HG02884 (cell line): Measurements from ENCODE around the gene NEU4.
"Not testable (repeated sequence)": the region's sequence is repeated elsewhere in the genome, so short reads cannot be mapped to it uniquely, and the experiment has no call there.

ENCODE experiments used
- ATAC-seq: cut with Tn5 transposase; IDR thresholded peaks from one replicate; pipeline ENCODE4 v1.9.1; 2021; ENCODE audit warnings: mild to moderate bottlenecking, moderate library complexity; ENCODE audit not compliant: unreplicated experiment

NEU4 gene

DNA sequence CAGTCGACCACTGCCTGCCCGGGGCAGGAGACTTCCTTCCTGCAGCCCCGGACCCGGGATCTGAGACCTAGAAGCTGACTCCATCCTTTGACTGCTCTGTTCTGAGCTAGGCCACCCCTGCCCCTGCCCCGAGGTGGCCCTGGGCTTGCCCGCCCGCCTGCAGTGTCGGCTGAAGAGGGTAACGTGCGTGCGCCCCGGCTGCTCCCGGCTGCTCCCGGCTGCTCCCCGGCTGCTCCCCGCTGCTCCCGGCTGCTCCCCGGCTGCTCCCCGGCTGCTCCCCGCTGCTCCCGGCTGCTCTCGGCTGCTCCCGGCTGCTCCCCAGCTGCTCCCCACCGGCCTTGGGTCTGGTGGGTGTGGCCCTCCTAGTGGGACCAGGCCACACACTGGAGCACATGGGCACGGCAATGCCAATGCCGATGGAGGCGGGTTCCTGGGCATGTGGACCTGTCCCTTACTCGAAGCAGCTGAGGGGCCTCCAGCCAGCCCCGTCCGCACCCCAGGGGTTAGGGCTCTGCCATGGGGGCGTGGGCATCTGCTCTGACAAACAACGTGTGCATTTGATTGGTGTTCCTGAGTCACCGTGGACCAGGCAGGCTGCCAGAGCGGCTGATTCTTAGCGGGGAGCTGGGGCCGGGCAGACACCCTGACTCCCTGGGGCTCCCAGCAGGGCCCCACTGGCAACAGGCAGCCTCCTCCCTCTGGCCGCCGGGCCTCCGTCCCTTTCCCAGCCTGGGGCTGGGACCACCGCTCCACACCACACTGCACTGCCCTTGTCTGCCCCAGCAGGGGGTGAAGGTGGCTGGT lies 34.4 kb upstream of the NEU4 start:
- ATAC-seq: no peak

DNA sequence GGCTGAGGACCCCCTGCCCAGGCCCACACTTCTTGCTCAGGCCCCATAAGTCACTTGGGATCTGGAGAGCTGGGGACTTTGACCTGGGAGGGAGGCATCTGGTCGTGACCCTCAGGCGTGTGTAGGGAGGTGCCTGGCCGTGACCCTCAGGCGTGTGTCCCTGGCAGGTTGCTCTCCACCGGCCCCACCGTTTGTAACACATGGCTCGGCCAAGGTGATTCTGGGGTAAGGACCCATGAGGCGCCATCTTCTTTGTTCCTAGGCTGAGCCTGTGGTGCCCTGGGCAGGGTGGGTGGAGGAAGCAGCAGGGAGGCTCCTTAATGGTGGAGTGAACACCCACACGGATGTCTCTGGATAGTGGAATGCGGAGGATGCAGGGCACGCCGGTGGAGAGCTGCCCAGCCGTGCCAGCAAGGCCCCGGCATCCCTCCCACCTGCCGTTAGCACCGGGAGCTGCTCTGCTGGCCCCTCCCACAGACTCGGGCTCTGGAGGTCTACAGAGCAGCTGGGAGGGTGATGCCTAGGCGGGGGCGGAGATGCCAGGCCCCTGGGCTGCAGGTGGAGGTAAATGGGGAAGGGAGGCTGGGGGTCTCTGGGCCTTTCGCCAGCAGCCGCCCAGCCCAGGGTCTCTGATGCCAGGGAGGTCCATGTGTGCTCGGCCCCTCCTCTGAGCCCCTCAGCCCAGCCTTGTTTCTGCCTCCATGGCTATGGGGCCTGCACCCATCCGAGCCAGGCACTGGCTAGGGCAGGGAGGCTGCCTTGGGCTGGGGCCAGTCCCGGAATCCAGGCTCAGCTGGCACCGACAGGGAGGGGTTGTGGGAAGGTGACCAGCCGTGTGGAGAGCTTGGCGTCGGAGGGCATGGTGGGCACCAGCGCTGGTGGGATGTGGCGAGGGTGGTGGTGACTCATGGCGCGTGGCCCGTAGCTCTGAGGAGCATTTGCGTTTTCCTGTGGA lies 33.5 kb upstream of the NEU4 start:
- ATAC-seq: no peak

DNA sequence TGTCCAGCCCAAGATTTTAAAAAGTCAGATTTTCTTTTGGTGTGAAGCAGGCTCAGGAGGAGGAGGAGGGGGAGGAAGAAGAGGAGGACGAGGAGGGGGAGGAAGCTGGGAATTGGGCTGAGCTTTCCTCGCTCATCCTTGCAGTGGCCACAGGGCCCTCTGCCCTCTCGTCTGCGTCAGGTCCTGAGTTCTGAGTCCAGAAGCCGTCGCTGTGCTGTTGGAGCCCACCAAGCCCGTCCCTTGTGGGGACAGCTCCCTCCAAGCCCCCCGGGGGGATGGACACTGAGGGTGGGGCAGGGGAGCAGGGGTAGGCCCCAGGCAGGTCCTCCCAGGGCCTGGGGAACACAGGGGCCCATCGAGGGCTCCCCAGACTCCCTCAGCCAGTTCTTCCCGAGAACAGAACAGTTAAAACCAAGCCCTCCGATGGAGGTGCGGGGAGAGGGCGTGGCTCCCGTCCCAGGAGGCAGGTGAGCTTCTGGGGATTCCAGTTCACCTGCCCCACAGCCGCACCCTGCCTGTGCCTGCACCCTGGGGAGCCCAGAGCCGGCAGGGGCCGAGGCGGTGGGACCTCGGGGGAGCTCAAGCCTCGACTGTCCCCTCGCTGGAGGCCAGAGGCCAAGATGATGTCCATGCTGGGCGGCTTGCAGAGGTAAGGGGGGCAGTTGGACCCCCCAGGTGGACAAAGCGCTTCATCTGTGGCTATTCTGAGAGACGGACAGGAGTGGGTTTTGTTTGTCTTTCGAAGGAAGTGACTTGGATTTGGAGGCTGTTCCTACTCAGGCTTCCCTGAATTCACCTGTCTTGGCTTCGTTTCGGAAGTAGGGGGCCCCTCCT lies 32.4 kb upstream of the NEU4 start, which contains the start of gene GAL3ST2:
TSS of gene GAL3ST2 (plus strand) at position 487 of the 834 bp plus-strand sequence. CDS start at position 621, 134 bp downstream.
- ATAC-seq: no peak

DNA sequence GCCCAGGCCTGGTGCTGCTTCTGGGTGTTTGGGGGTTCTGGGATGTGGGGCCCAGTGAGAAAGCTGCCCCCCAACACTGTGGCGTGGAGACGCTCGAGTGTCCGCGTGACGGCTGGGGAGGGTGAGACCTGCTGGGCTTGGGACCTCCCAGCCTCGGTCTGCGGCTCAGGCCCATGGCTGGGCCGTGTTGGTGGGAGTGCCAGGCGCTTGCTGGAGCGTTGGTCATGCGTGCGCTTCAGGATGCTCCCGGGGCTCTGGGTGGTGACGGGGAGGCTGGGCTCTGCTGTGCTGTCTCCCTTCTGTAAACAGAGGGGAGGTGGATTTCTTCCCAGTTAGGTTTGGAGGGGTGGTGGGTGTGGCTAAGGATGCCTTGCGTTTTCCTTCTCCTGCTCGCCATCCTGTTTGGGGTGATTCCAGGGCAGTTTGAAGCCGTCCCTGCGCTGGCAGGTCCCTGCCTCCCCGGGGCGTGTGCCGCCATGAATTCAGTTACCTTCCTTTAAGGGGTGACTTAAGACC lies 31.8 kb upstream of the NEU4 start:
- ATAC-seq: no peak

DNA sequence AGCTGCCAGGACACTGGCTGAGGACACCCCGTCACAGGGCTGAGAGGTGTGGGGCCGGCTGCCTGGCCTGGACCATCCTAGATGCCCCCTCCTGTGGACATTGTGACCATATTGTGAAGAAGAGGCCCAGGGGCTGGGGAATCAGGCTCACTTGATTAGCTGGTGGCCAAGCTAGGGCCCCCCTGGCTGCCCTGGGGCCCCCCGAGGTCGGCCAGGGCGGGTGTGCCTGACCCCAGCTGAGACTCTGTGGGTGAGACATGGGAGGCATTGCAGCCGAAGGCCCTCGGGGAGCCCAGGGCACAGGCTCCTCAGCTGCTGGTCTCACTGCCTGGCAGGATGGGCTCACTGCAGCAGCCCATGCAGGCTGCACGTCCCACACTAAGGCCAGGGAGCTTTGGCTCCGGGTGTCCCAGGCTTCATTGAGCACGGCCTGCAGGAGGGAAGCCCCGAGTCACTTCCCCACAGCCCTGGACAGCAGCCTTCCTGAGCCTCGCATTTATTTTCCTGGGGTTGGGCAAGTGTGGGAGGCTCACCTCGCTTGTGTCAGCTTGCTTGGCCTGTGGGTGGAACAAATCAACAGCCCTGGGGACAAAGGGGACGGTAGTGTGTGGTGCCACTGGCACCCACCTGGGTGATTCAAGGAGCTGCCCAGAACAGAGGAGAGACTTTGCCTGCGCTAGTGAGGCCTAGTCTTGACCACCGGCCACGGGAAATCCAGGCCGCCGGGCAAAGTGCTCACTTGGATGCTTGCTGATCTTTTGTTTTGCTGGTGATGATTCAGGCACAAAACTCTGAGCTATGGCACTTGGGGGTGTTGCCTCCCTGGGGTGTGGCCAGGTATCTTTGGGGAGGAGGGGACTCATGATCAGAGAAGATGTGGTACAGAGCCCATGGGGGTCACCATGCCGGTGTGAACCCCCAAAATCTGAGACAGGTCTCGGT lies 31.0 kb upstream of the NEU4 start:
- ATAC-seq: no peak

- no peak for ATAC-seq
These were observed 27.9 kb upstream of the NEU4 start for GRCh38 chr2:241780939-241781569.

GRCh38 chr2:241782053-241782452 lies 26.9 kb upstream of the NEU4 start:
- not testable (repeated sequence) for ATAC-seq

- no peak for ATAC-seq
These were observed 20.9 kb upstream of the NEU4 start for GRCh38 chr2:241788135-241788534.

DNA sequence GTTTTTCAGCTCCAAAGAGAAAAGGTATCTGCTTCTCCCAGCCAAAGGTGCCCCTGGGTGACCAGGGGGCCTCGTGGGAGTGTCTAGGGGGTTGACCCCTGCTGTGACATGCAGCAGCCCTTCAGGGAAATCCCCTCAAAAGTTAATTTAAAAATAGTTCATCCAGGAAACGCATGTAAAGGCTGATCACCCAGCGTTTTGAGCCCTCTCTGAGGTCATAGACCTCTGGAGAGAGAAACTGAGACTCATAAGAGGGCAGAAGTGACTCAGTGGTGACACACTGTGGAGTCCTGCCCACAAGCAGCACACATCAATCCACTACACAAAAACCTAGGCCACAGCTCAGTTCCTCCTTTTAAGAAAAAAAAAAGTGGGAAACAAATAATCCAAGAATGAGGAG lies 20.4 kb upstream of the NEU4 start:
- ATAC-seq: no peak

DNA sequence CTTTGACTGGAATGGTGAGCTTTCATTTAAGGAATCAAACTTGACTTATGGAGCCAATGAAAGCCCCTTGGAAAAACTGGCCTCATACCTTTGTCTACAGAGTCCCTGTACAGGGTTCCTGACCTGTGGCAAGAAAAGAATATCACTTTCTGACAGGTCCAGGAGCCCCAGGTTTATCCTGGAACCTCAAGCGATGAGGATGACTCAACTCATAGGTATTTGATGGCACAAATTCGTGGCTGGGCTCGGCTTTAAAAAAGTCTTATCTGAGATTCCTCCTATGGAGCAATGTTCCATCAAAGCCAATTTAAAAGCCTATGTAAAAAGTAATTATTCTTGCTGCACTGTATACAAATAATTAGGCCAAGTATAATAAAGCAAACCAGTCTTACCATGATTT lies 17.6 kb upstream of the NEU4 start:
- ATAC-seq: not testable (repeated sequence)

- ATAC-seq: no peak
These were observed 15.6 kb upstream of the NEU4 start for GRCh38 chr2:241793385-241793784.

- ATAC-seq: no peak
These were observed 14.7 kb upstream of the NEU4 start for GRCh38 chr2:241794250-241794823.

DNA sequence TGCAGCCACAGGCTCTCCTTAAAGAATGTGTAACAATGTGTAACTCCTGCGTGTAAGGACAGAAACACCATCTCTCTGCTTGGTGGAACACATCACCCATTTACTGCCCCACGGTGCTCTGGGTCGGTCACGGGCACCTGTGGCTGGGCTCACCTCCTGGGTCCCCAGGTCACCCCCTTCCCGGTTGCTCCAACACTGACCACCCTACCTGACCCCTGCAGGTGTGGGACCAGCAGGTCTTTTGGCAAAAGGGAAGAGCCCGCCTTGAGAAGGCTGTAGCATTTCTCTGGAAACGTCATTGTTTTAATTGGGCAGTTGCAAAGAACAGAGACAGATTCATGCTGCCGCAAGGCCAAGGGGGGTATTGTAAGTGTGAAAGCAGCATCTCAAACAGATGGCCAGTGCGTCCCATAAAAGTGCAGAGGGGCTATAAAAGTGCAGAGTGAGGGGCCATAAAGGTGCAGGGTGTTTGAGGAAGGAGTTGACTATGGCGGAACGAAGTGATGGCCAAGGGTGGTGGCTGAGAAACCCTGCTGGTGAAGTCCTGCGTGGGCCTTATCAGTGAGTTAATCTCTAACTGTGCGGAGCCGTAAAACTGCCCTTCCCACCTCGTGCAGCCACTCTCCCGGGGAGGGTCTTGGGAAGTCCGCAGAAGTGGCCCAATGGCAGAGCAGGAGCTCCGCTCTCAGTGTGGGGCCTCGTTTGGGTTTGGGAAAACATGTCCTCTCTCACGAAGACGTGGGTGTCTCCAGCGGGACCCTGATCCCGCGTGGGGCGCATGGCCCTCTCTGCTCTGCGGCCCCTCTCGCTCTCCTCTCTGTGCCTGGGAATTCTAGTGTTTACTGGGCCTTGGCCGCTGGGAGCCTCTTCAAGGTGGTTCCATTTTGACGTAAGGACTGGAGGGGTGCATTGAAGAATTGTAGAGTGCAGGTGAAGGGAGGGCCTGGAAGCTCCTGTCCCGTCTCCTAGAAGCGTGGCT lies 13.7 kb upstream of the NEU4 start:
- no peak for ATAC-seq

- ATAC-seq: no peak
These were observed 12.8 kb upstream of the NEU4 start for GRCh38 chr2:241796209-241796608.

DNA sequence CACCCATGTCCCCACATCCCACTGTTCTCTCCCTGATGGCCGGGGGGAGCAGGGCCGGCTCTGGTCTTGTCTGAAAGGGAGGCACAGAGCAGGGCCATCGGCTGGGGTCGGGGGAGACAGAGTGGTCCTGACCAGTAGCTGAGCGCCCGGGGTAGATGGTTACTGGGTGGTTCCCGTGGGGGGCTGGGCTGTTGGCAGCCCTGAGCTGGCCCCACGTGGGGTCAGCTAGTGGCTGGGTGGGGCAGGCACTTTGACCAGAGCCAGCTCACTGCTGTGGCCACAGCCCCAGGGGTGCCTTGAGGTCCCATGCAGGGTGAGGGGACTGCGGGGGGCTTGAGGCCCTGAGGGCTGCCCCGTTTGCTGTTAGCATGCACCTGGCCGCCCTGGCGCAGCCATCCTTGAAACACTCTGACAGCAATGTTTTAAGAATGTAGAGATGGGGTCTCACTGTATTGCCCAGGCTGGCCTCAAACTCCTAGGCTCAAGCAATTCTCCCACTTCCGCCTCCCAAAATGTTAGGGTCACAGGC lies 12.3 kb upstream of the NEU4 start:
- no peak for ATAC-seq

DNA sequence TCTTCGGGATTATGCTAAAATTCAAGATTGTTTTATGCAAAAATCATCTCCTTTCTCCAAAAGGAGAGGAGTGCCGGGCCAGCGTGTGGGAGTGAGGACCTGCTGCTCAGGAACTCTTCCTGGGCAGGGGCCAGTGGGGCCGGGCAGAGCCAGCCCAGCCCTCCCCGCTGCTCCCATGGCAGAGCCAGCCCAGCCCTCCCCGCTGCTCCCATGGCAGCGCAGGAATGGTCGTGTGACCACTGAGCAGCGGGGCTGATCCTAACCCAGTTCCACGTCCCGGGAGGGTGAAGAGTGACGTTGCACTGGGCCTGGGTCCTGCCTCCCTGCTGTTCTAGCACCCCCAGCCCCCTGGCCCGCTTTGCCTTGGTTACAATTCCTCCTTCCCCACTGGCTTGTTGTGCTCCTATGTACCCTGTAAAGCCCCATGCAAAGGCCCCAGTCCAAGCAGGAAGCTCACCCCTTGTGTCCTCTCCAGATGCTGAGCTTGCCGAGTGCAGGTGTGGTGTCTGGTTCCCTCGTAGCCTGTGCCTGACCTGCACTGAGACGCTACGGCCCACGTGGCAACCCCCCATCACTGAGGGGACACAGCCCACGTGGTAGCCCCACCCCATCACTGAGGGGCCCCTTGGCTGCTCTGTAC lies 11.4 kb upstream of the NEU4 start:
- no peak for ATAC-seq
